Measurements from ENCODE around the gene NXPE4. TPM values are rescaled to one million over a fixed set of nuclear protein-coding genes. Genes with fewer than 3 reads are reported as not detected.

NXPE4 gene
- total RNA-seq, 3 donors from 2014 or later (not counting 1 experiment from before 2014, with no cell fraction given), result not detected

DNA sequence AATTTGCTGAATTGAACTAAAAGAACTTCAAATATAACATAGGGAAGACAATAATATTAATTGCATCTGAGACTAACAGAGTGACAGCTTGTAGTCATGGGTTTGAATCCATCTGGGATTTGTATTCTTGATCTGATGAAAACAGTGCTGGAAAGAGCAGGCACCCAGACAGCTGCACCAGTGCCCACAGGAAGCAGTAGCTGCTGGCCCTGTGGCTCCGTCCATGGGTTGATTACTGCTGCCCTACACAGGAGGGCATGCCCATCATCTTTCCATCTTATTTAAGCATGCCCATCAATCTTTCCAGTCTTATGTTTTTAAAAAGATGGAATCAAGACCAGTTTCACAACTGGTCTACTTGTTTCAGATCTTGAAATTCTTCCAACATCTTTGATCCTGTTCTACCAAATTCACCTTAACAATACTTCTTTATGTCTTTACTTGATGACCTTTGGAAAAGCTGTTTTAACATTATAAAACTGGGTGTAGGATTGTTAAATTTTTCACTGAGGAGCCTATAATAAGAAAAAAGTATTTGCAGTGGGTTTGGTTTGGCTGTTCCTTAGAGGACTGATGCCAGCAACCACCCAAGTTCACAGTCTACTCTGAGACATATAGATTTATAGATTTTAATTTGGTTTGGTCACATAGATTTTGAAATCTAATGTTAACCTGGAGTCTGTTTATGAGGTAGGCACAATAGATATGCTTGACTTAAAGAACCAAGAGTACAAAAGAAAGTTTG lies 761 bp upstream of the NXPE4 start:
- Mint-ChIP-seq H3K27me3 (ENCODE audit: low read depth in 2 of 2) (peaks cover 0 to 11% of the 10 kb centered on the region in 2 donors), H3K36me3 (no peaks in the 10 kb centered on the region), H3K27ac (no peak overlapping the region), H3K9me3 (no peaks in the 10 kb centered on the region), H3K4me3 (no peak overlapping the region), H3K4me1 (no peaks in the 10 kb centered on the region)
- Histone ChIP-seq H3K4me1 (ENCODE audit: control insufficient read depth, insufficient read depth, low read length) (no peaks in the 10 kb centered on the region), H3K27ac (ENCODE audit: low read length) (no peak overlapping the region), H3K4me3 (ENCODE audit: low read length) (no peak overlapping the region), H3K36me3 (ENCODE audit: control insufficient read depth, insufficient read depth, low read length) (no peaks in the 10 kb centered on the region), H3K27me3 (ENCODE audit: control insufficient read depth, insufficient read depth, low read length) (peaks cover 2% of the 10 kb centered on the region), H3K9me3 (ENCODE audit: control insufficient read depth, insufficient read depth, low read length) (no peaks in the 10 kb centered on the region)
- intact Hi-C loops (cut with micrococcal nuclease), result no loop called here
- 95% methylated on average over 1 of the region's 1 CpG for WGBS (ENCODE audit: insufficient coverage)
- no peak for ATAC-seq
- no peak for DNase-seq
- TF ChIP-seq, protein P1, sequence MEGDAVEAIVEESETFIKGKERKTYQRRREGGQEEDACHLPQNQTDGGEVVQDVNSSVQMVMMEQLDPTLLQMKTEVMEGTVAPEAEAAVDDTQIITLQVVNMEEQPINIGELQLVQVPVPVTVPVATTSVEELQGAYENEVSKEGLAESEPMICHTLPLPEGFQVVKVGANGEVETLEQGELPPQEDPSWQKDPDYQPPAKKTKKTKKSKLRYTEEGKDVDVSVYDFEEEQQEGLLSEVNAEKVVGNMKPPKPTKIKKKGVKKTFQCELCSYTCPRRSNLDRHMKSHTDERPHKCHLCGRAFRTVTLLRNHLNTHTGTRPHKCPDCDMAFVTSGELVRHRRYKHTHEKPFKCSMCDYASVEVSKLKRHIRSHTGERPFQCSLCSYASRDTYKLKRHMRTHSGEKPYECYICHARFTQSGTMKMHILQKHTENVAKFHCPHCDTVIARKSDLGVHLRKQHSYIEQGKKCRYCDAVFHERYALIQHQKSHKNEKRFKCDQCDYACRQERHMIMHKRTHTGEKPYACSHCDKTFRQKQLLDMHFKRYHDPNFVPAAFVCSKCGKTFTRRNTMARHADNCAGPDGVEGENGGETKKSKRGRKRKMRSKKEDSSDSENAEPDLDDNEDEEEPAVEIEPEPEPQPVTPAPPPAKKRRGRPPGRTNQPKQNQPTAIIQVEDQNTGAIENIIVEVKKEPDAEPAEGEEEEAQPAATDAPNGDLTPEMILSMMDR (IDR thresholded peaks at IDR 0.05), result no peak

DNA sequence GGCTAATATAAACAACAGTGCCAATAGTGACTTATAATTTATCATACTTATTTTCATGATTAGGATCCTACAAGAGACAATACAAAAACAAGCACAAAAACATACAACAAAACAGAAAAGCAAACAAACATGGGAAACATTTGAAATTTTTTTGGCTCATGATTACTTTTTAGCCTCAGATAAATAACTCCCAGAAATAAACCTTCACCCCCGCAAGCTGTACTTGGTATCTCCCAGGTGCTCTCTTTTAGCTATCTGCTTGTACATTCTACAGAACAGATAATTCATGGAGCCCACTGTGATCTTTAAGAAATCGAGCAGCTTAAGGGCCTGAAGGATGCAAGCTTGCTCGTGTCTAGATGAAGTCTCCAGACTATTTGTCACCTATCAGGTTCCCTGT lies 883 bp downstream of the NXPE4 start:
- Histone ChIP-seq H3K4me3 (ENCODE audit: low read length) (no peak overlapping the region), H3K9me3 (ENCODE audit: control insufficient read depth, insufficient read depth, low read length) (no peaks in the 10 kb centered on the region), H3K27me3 (ENCODE audit: control insufficient read depth, insufficient read depth, low read length) (peaks cover 4% of the 10 kb centered on the region), H3K36me3 (ENCODE audit: control insufficient read depth, insufficient read depth, low read length) (no peaks in the 10 kb centered on the region), H3K4me1 (ENCODE audit: control insufficient read depth, insufficient read depth, low read length) (no peaks in the 10 kb centered on the region), H3K27ac (ENCODE audit: low read length) (no peak overlapping the region)
- TF ChIP-seq, protein P1 (IDR thresholded peaks at IDR 0.05), result no peak
- WGBS (ENCODE audit: insufficient coverage), result 77% methylated on average over 3 of the region's 3 CpGs
- Mint-ChIP-seq H3K36me3 (no peaks in the 10 kb centered on the region), H3K4me3 (no peak overlapping the region), H3K27ac (no peak overlapping the region), H3K9me3 (no peaks in the 10 kb centered on the region), H3K4me1 (no peaks in the 10 kb centered on the region), H3K27me3 (ENCODE audit: low read depth in 2 of 2) (peaks cover 0 to 11% of the 10 kb centered on the region in 2 donors)
- ATAC-seq (no peak), DNase-seq (no peak)
- intact Hi-C loops (cut with micrococcal nuclease), result no loop called here

DNA sequence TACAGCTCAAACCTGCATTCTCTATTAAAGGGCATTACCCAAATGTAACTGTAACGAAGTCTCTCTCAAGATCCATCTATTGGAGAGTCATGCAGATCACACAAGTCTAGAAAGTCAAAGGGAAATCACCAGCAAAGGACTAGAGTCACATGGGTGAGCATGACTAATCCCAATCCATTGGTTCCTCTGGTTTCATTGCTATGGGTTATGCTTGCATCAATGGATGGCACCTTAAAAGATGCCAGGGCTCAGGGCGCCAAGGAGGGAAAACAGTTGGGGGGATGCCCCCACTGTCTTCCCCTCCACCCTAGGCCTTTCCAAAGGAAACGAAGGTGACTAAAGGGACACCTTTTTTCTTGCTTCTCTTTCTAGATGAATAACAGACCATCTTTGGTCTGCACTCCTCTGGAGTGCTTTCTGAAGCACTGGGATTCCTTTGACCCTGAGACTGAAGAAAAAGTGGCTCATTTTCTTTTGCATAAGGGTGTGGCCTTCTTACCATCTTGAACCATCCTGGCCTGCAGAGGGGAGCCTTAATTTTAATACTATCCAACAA lies 8.1 kb downstream of the NXPE4 start:
- TF ChIP-seq, protein P1 (IDR thresholded peaks at IDR 0.05), result no peak

More for the DNA sequence above, 8.1 kb downstream of the NXPE4 start:
- DNase-seq (no peak), ATAC-seq (no peak)
- H3K4me1 Mint-ChIP-seq, result no peaks in the 10 kb centered on the region
- peaks cover 21% of the 10 kb centered on the region for H3K9me3 ChIP-seq (ENCODE audit: control insufficient read depth, insufficient read depth, low read length)
- peaks cover 14 to 19% of the 10 kb centered on the region in 2 donors for H3K9me3 Mint-ChIP-seq
- no peak overlapping the region for H3K4me3 ChIP-seq (ENCODE audit: low read length)
- WGBS (ENCODE audit: insufficient coverage), result 82% methylated on average over 3 of the region's 3 CpGs
- peaks cover 3 to 6% of the 10 kb centered on the region in 2 donors for H3K27me3 Mint-ChIP-seq (ENCODE audit: low read depth in 2 of 2)
- H3K4me1 ChIP-seq (ENCODE audit: control insufficient read depth, insufficient read depth, low read length), result no peaks in the 10 kb centered on the region
- no peaks in the 10 kb centered on the region for H3K36me3 ChIP-seq (ENCODE audit: control insufficient read depth, insufficient read depth, low read length)
- peaks cover 3% of the 10 kb centered on the region for H3K27me3 ChIP-seq (ENCODE audit: control insufficient read depth, insufficient read depth, low read length)
- H3K4me3 Mint-ChIP-seq, result no peak overlapping the region
- peaks cover 7% of the 10 kb centered on the region for H3K36me3 Mint-ChIP-seq
- intact Hi-C loops (cut with micrococcal nuclease), result no loop called here
- H3K27ac Mint-ChIP-seq, result no peak overlapping the region
- no peak overlapping the region for H3K27ac ChIP-seq (ENCODE audit: low read length)

All from natural killer cell (primary cell).